Measurements from ENCODE around the gene SLC17A1.

Gene SLC17A1

DNA sequence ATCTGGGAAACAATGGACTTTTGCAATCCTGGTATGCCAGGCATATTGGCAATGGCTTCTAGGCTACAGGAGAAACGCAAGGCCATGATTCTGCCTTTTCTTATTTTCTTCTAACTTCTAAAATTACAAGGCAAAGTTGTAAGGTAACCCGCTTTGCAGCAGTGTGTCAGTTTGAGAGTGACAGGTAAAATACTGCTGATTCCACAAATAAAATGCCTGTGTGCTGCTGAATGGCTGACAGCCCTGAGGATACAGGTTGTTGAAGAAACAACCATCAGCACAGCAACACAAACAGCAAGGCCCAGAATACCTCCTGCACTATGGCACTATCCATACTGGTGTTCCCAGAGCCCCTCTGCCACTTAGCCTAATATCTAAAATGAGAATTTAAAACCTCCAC lies 37.1 kb downstream of the SLC17A1 start:
- no peak overlapping the region for H3K27ac ChIP-seq (ENCODE audit: low read length)
- no peaks in the 10 kb centered on the region for H3K4me1 ChIP-seq (ENCODE audit: low read length)
- TF ChIP-seq EZH2phosphoT487 (IDR thresholded peaks at IDR 0.05; ENCODE audit: low read depth): no peak
- TF ChIP-seq CTCF (IDR thresholded peaks at IDR 0.05; ENCODE audit: low read depth, low read length): no peak
- no peak overlapping the region for H2AFZ ChIP-seq (ENCODE audit: low read depth, low read length)
- no peak overlapping the region for H3K9ac ChIP-seq (ENCODE audit: low read length)
- H4K20me1 ChIP-seq (ENCODE audit: insufficient read depth, low read length): no peaks in the 10 kb centered on the region
- no peaks in the 10 kb centered on the region for H3K27me3 ChIP-seq (ENCODE audit: low read depth, low read length)
- no peaks in the 10 kb centered on the region for H3K79me2 ChIP-seq (ENCODE audit: low read length)
- H3K4me2 ChIP-seq (ENCODE audit: low read length): no peak overlapping the region
- H3K36me3 ChIP-seq (replicated peaks; ENCODE audit: low read depth, low read length): no peaks in the 10 kb centered on the region
- H3K9me3 ChIP-seq (ENCODE audit: insufficient read depth, low read length): no peaks in the 10 kb centered on the region
- no peak overlapping the region for H3K4me3 ChIP-seq (ENCODE audit: low read length)

- TF ChIP-seq CTCF (IDR thresholded peaks at IDR 0.05; ENCODE audit: low read depth, low read length) (no peak), EZH2phosphoT487 (IDR thresholded peaks at IDR 0.05; ENCODE audit: low read depth) (no peak)
- H3K9ac ChIP-seq (ENCODE audit: low read length): no peak overlapping the region
- H3K36me3 ChIP-seq (replicated peaks; ENCODE audit: low read depth, low read length): no peaks in the 10 kb centered on the region
- no peak overlapping the region for H3K4me3 ChIP-seq (ENCODE audit: low read length)
- no peaks in the 10 kb centered on the region for H3K4me1 ChIP-seq (ENCODE audit: low read length)
- no peaks in the 10 kb centered on the region for H3K27me3 ChIP-seq (ENCODE audit: low read depth, low read length)
- H3K4me2 ChIP-seq (ENCODE audit: low read length): no peak overlapping the region
- H4K20me1 ChIP-seq (ENCODE audit: insufficient read depth, low read length): no peaks in the 10 kb centered on the region
- no peaks in the 10 kb centered on the region for H3K9me3 ChIP-seq (ENCODE audit: insufficient read depth, low read length)
- no peak overlapping the region for H3K27ac ChIP-seq (ENCODE audit: low read length)
- H3K79me2 ChIP-seq (ENCODE audit: low read length): no peaks in the 10 kb centered on the region
- no peak overlapping the region for H2AFZ ChIP-seq (ENCODE audit: low read depth, low read length)
Measured at GRCh38 chr6:25793970-25794369, 37.9 kb downstream of the SLC17A1 start.

GRCh38 chr6:25792016-25792415 lies 39.8 kb downstream of the SLC17A1 start:
- no peak overlapping the region for H3K4me3 ChIP-seq (ENCODE audit: low read length)
- no peak overlapping the region for H3K4me2 ChIP-seq (ENCODE audit: low read length)
- no peaks in the 10 kb centered on the region for H4K20me1 ChIP-seq (ENCODE audit: insufficient read depth, low read length)
- H3K27me3 ChIP-seq (ENCODE audit: low read depth, low read length): no peaks in the 10 kb centered on the region
- H3K9me3 ChIP-seq (ENCODE audit: insufficient read depth, low read length): no peaks in the 10 kb centered on the region
- no peaks in the 10 kb centered on the region for H3K4me1 ChIP-seq (ENCODE audit: low read length)
- H3K27ac ChIP-seq (ENCODE audit: low read length): no peak overlapping the region
- no peak overlapping the region for H3K9ac ChIP-seq (ENCODE audit: low read length)
- TF ChIP-seq CTCF (IDR thresholded peaks at IDR 0.05; ENCODE audit: low read depth, low read length) (no peak), EZH2phosphoT487 (IDR thresholded peaks at IDR 0.05; ENCODE audit: low read depth) (no peak)
- H2AFZ ChIP-seq (ENCODE audit: low read depth, low read length): no peak overlapping the region
- H3K36me3 ChIP-seq (replicated peaks; ENCODE audit: low read depth, low read length): no peaks in the 10 kb centered on the region
- H3K79me2 ChIP-seq (ENCODE audit: low read length): no peaks in the 10 kb centered on the region

- TF ChIP-seq CTCF (IDR thresholded peaks at IDR 0.05; ENCODE audit: low read depth, low read length): no peak
- TF ChIP-seq EZH2phosphoT487 (IDR thresholded peaks at IDR 0.05; ENCODE audit: low read depth): no peak
- no peak overlapping the region for H3K4me3 ChIP-seq (ENCODE audit: low read length)
- H3K4me2 ChIP-seq (ENCODE audit: low read length): no peak overlapping the region
- H3K36me3 ChIP-seq (replicated peaks; ENCODE audit: low read depth, low read length): no peaks in the 10 kb centered on the region
- no peaks in the 10 kb centered on the region for H3K27me3 ChIP-seq (ENCODE audit: low read depth, low read length)
- H3K79me2 ChIP-seq (ENCODE audit: low read length): no peaks in the 10 kb centered on the region
- H4K20me1 ChIP-seq (ENCODE audit: insufficient read depth, low read length): no peaks in the 10 kb centered on the region
- H3K9me3 ChIP-seq (ENCODE audit: insufficient read depth, low read length): no peaks in the 10 kb centered on the region
- H3K27ac ChIP-seq (ENCODE audit: low read length): no peak overlapping the region
- H2AFZ ChIP-seq (ENCODE audit: low read depth, low read length): no peak overlapping the region
- H3K9ac ChIP-seq (ENCODE audit: low read length): no peak overlapping the region
- H3K4me1 ChIP-seq (ENCODE audit: low read length): no peaks in the 10 kb centered on the region
Measured at GRCh38 chr6:25789475-25789874, 42.4 kb downstream of the SLC17A1 start.
